Trophoblast cell (in vitro differentiated cells and primary cell): ENCODE results near the gene EPAS1.
A peak's percentile ranks its signal among the peaks of the same experiment; 100 is the strongest.

Source experiments
- DNase-seq, 2 donors: peaks; one replicate each; pipeline ENCODE4 v3.0.0-alpha.2; 2016
- H2AFZ ChIP-seq: 2 replicates; pipeline ENCODE4 v1.6.1; 2013; ENCODE audit warnings: low read length, moderate library complexity, mild to moderate bottlenecking; ENCODE audit not compliant: insufficient read depth, poor library complexity
- H2AK5ac ChIP-seq: 2 replicates; pipeline ENCODE4 v1.6.1; 2013; ENCODE audit warnings: mild to moderate bottlenecking, low read length
- H2BK120ac ChIP-seq: 2 replicates; pipeline ENCODE4 v1.6.1; 2013; ENCODE audit warnings: low read length, mild to moderate bottlenecking, moderate library complexity; ENCODE audit not compliant: insufficient read depth, poor library complexity
- H2BK12ac ChIP-seq: 2 replicates; pipeline ENCODE4 v1.6.1; 2013; ENCODE audit warnings: mild to moderate bottlenecking, low read length, moderate library complexity
- H2BK5ac ChIP-seq: 2 replicates; pipeline ENCODE4 v1.6.1; 2013; ENCODE audit warnings: low read length, low read depth, moderate library complexity, mild to moderate bottlenecking; ENCODE audit not compliant: poor library complexity
- H3K14ac ChIP-seq: 2 replicates; pipeline ENCODE4 v1.6.1; 2013; ENCODE audit warnings: mild to moderate bottlenecking, low read length
- H3K18ac ChIP-seq: 2 replicates; pipeline ENCODE4 v1.6.1; 2013; ENCODE audit warnings: mild to moderate bottlenecking, low read length
- H3K23ac ChIP-seq: 2 replicates; pipeline ENCODE4 v1.6.1; 2013; ENCODE audit warnings: low read length
- H3K27ac ChIP-seq: 2 replicates; pipeline ENCODE4 v1.5.1; 2013; ENCODE audit warnings: low read depth, mild to moderate bottlenecking, inconsistent platforms, low read length, moderate library complexity
- H3K27me3 ChIP-seq: 2 replicates; pipeline ENCODE4 v1.6.1; 2013; ENCODE audit warnings: inconsistent platforms, mild to moderate bottlenecking, low read length, moderate library complexity; ENCODE audit not compliant: insufficient read depth
- H3K36me3 ChIP-seq, 2 experiments: 1 replicate in 1 of 2; 2 replicates in 1 of 2; pipeline ENCODE4 v1.6.1; 2013; ENCODE audit warnings: low read length in 2 of 2, mild to moderate bottlenecking in 2 of 2, moderate library complexity in 1 of 2; ENCODE audit not compliant: insufficient read depth in 2 of 2, control insufficient read depth in 1 of 2
- H3K4ac ChIP-seq: 2 replicates; pipeline ENCODE4 v1.6.1; 2013; ENCODE audit warnings: low read depth, mild to moderate bottlenecking, low read length, moderate library complexity
- H3K4me1 ChIP-seq, 2 experiments: 1 replicate in 1 of 2; 2 replicates in 1 of 2; pipeline ENCODE4 v1.6.1; 2013; ENCODE audit warnings: low read length in 2 of 2, mild to moderate bottlenecking in 2 of 2, moderate library complexity in 1 of 2; ENCODE audit not compliant: insufficient read depth in 2 of 2, control insufficient read depth in 1 of 2
- H3K4me2 ChIP-seq: 2 replicates; pipeline ENCODE4 v1.6.1; 2013; ENCODE audit warnings: inconsistent platforms, mild to moderate bottlenecking, low read length, moderate library complexity
- H3K4me3 ChIP-seq: 2 replicates; pipeline ENCODE4 v1.5.1; 2013; ENCODE audit warnings: mild to moderate bottlenecking, low read depth, low read length, inconsistent platforms
- H3K79me1 ChIP-seq: one replicate; pipeline ENCODE4 v1.6.1; 2013; ENCODE audit warnings: low read length
- H3K79me2 ChIP-seq: 2 replicates; pipeline ENCODE4 v1.6.1; 2013; ENCODE audit warnings: low read length, mild to moderate bottlenecking; ENCODE audit not compliant: control insufficient read depth, insufficient read depth, poor library complexity
- H3K9ac ChIP-seq: 2 replicates; pipeline ENCODE4 v1.6.1; 2013; ENCODE audit warnings: mild to moderate bottlenecking, low read length
- H3K9me3 ChIP-seq: 2 replicates; pipeline ENCODE4 v1.6.1; 2013; ENCODE audit warnings: low read depth, mild to moderate bottlenecking, control low read depth, inconsistent platforms, low read length; ENCODE audit not compliant: insufficient read depth
- H4K12ac ChIP-seq: 2 replicates; pipeline ENCODE4 v1.6.1; 2013; ENCODE audit warnings: low read depth, mild to moderate bottlenecking, low read length, moderate library complexity
- H4K8ac ChIP-seq: 2 replicates; pipeline ENCODE4 v1.6.1; 2013; ENCODE audit warnings: low read depth, mild to moderate bottlenecking, low read length, moderate library complexity
- H4K91ac ChIP-seq: one replicate; pipeline ENCODE4 v1.6.1; 2013; ENCODE audit warnings: low read depth, mild to moderate bottlenecking, low read length, moderate library complexity
- WGBS: extraction: QIAGEN DNeasy Blood & Tissue Kit; methylation state at CpG from one replicate; pipeline ENCODE4 v1.1.7; 2013; ENCODE audit warnings: missing lambda C conversion rate; ENCODE audit not compliant: insufficient read length, insufficient coverage; ENCODE audit errors: extremely low coverage; 5-methylcytosine and 5-hydroxymethylcytosine counted together

Gene EPAS1

DNA sequence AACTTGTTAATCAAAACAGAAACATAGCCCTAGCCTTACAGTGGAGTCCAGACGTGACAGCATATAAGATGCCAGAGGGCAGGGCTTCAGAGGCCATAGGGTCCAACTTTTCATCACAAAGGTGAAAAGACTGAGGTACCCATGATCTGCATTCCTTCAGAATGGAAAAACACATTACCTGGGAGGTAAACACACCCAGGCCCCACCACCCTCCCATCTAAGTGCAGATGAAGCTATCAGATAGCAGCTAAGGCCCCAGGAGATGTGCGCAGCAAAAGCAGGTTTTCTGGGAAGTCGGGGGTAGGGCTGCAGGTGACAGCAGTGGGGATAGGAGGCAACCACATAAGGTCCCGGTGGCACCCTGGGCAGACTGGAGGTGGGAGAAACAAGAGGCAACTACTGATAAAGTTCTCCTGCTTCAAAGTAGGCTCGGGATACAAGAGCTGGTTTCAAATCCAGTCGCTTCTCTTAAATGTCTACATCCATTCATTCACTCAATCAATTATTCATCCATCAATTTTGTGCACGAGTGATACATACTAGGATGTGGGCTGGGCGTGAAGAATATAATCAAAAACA, 107.1 kb downstream of the EPAS1 start:
- Histone ChIP-seq H3K4me3 (no peak overlapping the region), H3K36me3 (no peaks in the 10 kb centered on the region), H2AK5ac (no peak overlapping the region), H3K23ac (no peak overlapping the region), H4K91ac (peak overlapping the region; percentile 64), H3K14ac (no peak overlapping the region), H3K9ac (no peak overlapping the region), H2AFZ (no peak overlapping the region), H3K79me1 (peaks cover 34% of the 10 kb centered on the region), H3K27ac (peak overlapping the region; percentile 21), H4K8ac (peak overlapping the region; percentile 56), H2BK5ac (peak overlapping the region; percentile 83), H3K27me3 (no peaks in the 10 kb centered on the region), H3K4ac (no peak overlapping the region), H3K4me2 (no peak overlapping the region), H2BK120ac (peak overlapping the region; percentile 83), H3K4me1 (peaks cover 30 to 33% of the 10 kb centered on the region in 2 experiments), H3K79me2 (peaks cover 5% of the 10 kb centered on the region), H2BK12ac (peak overlapping the region; percentile 75), H3K18ac (peak overlapping the region; percentile 35), H4K12ac (no peak overlapping the region), H3K9me3 (no peaks in the 10 kb centered on the region)
- DNase-seq: peak in 1 of 2 donors; percentile 4
- WGBS: no CpG with 5 or more reads among the region's 8 CpGs

DNA sequence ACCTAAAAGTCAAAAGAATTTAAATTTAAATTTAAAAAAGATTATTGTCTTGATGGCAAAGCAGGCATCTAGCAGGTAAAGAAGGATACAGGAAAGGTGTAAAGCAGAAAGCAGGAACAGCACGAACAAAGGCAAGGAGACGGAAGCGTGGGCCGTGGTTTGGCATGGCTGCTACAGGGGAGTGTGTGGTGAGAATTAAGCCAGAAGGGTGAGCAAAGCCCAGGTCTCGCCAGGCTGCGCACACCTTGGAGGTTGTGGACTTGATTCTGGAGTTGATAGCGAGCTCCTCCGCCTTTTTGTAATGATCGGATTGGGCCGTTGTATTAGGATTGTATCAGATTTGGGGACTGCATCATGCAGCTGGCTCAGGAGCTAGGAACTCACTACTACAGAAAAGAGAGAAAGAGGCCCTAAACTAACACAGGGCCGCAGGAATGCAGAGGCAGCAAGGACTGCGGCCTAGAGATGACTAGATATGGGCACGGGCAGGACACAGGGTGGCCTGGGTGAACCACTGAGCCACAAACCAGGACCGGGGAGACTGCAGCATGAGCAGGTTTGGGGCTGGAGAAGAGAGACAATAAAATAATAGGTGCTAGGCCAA, 110.7 kb downstream of the EPAS1 start:
- Histone ChIP-seq H3K27me3 (no peaks in the 10 kb centered on the region), H3K4me2 (no peak overlapping the region), H3K9me3 (no peaks in the 10 kb centered on the region), H2BK120ac (peak overlapping the region; percentile 59), H3K23ac (no peak overlapping the region), H3K4me1 (peaks cover 49 to 59% of the 10 kb centered on the region in 2 experiments), H3K4me3 (no peak overlapping the region), H3K14ac (peak overlapping the region; percentile 5), H3K27ac (peak overlapping the region; percentile 28), H3K9ac (no peak overlapping the region), H4K12ac (no peak overlapping the region), H2AK5ac (peak overlapping the region; percentile 54), H2BK12ac (peak overlapping the region; percentile 5), H3K18ac (peak overlapping the region; percentile 4), H3K4ac (no peak overlapping the region), H3K36me3 (no peaks in the 10 kb centered on the region), H2BK5ac (peak overlapping the region; percentile 4), H2AFZ (no peak overlapping the region), H3K79me1 (peaks cover 55% of the 10 kb centered on the region), H4K8ac (peak overlapping the region; percentile 24), H3K79me2 (peaks cover 5% of the 10 kb centered on the region), H4K91ac (peak overlapping the region; percentile 90)
- no peak for DNase-seq
- no CpG with 5 or more reads among the region's 14 CpGs for WGBS

DNA sequence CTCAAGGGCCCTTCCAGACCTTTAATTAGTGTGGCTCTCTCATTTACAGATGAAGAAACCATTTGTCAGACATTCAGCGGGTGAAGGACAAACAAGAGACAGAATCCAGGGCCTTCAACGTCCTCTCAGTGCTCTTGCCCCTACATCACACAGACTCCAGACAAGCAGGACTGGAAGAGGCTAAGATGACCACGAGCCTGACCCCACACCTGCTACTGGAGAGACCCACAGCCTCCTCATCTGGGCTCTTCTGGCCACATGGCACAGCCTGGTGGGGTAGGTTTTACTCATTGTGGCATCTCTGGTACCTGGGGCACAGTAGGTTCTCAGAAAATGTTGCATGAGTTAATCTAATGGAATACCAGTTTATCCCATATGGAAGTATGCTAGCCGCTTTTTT, 112.5 kb downstream of the EPAS1 start:
- Histone ChIP-seq H4K8ac (no peak overlapping the region), H2BK5ac (peak overlapping the region; percentile 2), H3K4ac (no peak overlapping the region), H3K14ac (no peak overlapping the region), H3K18ac (no peak overlapping the region), H4K12ac (no peak overlapping the region), H3K27me3 (no peaks in the 10 kb centered on the region), H3K4me2 (no peak overlapping the region), H3K9me3 (no peaks in the 10 kb centered on the region), H3K27ac (peak overlapping the region; percentile 87), H2BK120ac (peak overlapping the region; percentile 87), H2AK5ac (no peak overlapping the region), H3K4me3 (no peak overlapping the region), H3K4me1 (peaks cover 41 to 61% of the 10 kb centered on the region in 2 experiments), H4K91ac (peak overlapping the region; percentile 90), H3K79me1 (peaks cover 58% of the 10 kb centered on the region), H3K9ac (no peak overlapping the region), H2BK12ac (peak overlapping the region; percentile 20), H3K36me3 (no peaks in the 10 kb centered on the region), H3K23ac (no peak overlapping the region), H3K79me2 (peaks cover 5% of the 10 kb centered on the region), H2AFZ (no peak overlapping the region)
- WGBS: no CpG with 5 or more reads among the region's 4 CpGs
- DNase-seq: no peak

DNA sequence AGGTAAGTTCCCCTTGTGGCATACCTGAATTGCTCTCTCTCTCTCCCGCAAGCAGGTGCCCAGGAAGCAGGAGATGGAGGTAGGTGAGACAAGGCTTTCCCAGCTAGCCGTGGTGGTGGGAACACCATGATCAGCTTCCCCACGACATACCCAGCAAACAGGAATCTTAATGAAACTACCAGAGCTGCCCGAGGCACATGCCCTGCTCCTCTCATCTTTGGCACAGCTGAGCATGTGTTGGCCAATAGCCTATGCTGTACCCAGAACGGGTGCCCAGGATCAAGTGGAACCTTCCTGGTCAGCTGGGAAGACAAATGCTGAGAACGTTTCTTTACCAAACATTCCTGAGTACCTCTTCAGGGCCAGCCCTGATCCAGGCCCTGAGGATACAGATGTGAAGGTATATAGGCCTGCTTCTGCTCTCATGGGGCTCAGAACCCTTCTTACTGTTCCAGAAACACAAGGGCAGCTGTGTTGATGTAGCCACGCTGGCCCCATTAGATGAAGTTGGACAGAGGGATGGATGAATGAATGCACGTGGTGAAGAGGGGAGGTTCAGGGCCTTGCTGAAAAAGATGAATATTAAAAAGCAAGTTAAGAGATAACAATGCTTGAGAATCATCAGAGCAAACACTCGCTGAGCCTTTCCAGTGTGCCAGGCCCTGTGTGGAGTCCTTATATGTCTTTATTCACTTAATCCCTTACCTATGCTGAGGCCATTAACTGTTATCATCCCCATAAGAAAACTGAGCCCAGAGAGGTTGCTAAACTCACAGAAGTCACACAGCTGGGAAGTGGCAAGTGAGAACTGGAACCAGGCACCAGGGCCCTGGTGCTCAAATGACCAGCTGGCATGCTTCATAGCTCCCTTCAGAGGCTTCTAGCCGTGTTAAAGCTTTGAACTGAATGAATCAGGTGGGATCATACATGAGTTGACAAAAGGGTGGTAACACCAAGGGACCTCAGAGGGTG, 113.4 kb downstream of the EPAS1 start:
- Histone ChIP-seq H4K12ac (no peak overlapping the region), H3K14ac (peak overlapping the region; percentile 47), H2BK12ac (peak overlapping the region; percentile 67), H3K79me1 (peaks cover 55% of the 10 kb centered on the region), H2AFZ (no peak overlapping the region), H3K27ac (peak overlapping the region; percentile 40), H3K18ac (peak overlapping the region; percentile 73), H3K9ac (no peak overlapping the region), H3K4ac (peak overlapping the region; percentile 31), H2BK120ac (peak overlapping the region; percentile 90), H3K9me3 (no peaks in the 10 kb centered on the region), H3K23ac (no peak overlapping the region), H2BK5ac (peak overlapping the region; percentile 35), H2AK5ac (peak overlapping the region; percentile 80), H3K79me2 (peaks cover 5% of the 10 kb centered on the region), H4K91ac (peak overlapping the region; percentile 92), H3K4me2 (no peak overlapping the region), H3K4me3 (no peak overlapping the region), H3K27me3 (no peaks in the 10 kb centered on the region), H4K8ac (peak overlapping the region; percentile 17), H3K36me3 (no peaks in the 10 kb centered on the region), H3K4me1 (peaks cover 38 to 57% of the 10 kb centered on the region in 2 experiments)
- WGBS: no CpG with 5 or more reads among the region's 10 CpGs
- no peak for DNase-seq
